GM18499 (cell line): ENCODE measurements around the gene MYT1.
"Not testable (repeated sequence)": the region's sequence is repeated elsewhere in the genome, so short reads cannot be mapped to it uniquely, and the experiment has no call there.

Source experiments
- ATAC-seq: cut with Tn5 transposase; IDR thresholded peaks from one replicate; pipeline ENCODE4 v1.9.1; 2021; ENCODE audit warnings: moderate number of reproducible peaks; ENCODE audit not compliant: insufficient read depth, unreplicated experiment

Gene MYT1

DNA sequence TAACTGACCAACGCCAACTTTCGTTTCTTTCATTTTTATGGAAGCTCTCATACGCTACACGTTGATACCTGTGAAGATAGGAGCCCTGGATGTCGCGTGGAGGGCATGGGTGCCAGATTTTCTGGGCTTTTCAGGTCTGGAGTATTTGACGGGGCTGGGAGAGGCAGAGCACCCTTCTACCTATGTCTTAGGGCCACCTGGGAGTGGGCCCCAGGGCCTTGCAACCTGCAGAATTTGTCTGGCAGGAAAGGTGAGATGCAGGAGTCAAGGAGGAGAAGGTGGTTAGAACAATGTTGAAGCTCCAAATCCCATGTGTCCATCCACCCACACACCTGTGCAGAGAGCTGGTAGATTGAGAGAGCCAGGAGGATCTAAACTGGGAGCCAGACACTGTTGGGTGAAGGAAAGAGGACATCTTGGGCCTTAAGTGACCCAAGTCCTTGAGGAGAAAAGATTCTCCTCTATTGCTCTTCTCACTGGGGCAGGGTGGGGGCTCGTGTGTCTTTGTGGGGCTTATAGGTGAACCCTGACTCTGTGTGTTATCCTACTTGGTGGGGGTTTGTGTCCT lies 63.9 kb downstream of the MYT1 start:
- ATAC-seq: no peak

DNA sequence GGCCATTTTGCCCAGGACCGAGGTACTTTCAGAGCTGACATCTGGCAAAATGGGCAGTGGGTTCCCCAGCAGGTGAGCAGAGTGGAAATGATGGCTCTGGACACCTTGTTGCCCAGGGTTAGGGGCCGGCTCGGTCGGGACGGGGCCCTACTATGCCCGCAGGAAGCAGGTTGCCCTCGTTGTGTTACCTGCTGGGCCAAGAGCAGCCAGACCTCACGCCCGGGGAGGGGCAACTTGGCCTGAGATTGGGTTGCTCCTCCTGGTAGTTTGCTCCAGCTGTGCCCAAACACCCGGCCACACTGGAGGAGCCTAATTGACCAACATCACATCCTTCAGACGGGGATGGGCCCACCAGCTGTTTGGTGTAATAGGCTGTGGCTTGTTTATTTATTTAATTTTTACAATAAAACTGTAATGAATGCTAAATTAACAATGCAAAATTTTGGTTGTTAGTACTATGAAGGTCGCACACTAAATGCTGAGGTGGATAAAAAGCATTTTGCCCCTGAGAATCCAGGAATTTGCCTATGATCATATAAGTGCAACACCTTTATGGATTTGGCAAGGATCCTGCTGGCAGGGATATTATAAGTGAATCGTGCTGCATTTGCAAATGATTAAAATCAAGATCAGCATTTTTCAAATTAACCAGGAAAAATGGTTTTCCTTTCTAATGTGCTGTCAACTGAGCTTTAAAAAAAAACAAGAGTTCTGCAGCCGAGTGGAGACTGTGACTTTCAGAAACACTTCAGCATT lies 64.7 kb downstream of the MYT1 start:
- no peak for ATAC-seq

- no peak for ATAC-seq
These were observed 65.3 kb downstream of the MYT1 start for GRCh38 chr20:64229507-64230061.

- no peak for ATAC-seq
These were observed 66.4 kb downstream of the MYT1 start for GRCh38 chr20:64230461-64231145.

GRCh38 chr20:64231621-64232550 lies 67.6 kb downstream of the MYT1 start:
- no peak for ATAC-seq

DNA sequence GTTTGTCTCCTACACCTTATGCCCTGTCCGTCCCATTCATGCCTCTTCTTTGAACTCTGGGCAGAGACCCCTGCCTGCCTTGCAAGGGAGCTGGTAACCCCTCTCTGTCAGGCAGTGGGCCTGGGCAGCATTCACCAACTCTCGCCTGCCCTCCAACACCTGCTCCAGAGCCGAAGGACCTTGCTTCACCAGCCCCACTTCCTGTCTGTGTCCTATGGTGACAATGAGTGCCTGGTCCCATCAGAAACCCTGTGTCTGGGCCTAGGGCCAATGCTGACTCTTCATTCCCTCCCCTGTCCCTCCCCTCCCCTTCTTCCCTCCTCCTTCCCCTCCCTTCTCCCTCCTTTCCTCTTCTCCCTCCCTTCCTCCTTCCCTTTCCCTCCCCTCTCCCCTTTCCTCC lies 68.5 kb downstream of the MYT1 start:
- ATAC-seq: no peak

GRCh38 chr20:64233725-64234124 lies 69.5 kb downstream of the MYT1 start:
- no peak for ATAC-seq

- ATAC-seq: no peak
These were observed 70.1 kb downstream of the MYT1 start for GRCh38 chr20:64234291-64234791.

DNA sequence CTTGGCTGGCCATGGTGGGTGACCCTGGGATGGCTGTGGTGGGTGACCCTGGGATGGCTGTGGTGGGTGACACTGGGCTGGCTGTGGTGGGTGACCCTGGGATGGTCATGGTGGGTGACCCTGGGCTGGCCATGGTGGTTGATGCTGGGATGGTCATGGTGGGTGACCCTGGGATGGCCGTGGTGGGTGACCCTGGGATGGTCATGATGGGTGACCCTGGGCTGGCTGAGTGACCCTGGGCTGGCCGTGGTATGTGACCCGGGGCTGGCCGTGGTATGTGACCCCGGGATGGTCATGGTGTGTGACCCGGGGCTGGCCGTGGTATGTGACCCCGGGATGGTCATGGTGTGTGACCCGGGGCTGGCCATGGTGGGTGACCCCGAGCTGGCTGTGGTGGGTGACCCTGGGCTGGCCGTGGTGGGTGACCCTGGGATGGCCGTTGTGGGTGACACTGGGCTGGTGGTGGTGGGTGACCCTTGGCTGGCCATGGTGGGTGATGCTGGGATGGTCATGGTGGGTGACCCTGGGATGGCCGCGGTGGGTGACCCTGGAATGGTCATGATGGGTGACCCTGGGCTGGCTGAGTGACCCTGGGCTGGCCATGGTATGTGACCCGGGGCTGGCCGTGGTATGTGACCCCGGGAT lies 70.8 kb downstream of the MYT1 start:
- ATAC-seq: not testable (repeated sequence)

- no peak for ATAC-seq
These were observed 72.2 kb downstream of the MYT1 start for GRCh38 chr20:64236137-64237088.

DNA sequence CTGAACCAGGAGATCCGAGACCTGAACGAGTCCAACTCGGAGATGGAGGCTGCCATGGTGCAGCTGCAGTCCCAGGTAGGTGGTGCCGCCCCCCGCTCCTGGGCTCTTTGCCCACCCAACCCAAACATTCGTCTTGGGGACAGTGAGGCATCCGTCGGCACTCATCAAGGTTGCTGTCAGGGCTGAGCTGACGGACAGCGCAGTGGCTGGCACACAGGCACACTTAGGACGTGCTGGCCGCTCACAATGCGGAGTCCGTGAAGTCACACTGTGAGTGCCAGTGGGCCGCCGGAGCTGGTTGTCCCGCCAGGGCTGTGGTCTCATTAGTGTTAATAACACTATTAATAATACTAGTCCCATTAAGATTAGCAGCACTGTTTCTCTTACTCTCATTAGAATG lies 73.1 kb downstream of the MYT1 start:
- no peak for ATAC-seq

DNA sequence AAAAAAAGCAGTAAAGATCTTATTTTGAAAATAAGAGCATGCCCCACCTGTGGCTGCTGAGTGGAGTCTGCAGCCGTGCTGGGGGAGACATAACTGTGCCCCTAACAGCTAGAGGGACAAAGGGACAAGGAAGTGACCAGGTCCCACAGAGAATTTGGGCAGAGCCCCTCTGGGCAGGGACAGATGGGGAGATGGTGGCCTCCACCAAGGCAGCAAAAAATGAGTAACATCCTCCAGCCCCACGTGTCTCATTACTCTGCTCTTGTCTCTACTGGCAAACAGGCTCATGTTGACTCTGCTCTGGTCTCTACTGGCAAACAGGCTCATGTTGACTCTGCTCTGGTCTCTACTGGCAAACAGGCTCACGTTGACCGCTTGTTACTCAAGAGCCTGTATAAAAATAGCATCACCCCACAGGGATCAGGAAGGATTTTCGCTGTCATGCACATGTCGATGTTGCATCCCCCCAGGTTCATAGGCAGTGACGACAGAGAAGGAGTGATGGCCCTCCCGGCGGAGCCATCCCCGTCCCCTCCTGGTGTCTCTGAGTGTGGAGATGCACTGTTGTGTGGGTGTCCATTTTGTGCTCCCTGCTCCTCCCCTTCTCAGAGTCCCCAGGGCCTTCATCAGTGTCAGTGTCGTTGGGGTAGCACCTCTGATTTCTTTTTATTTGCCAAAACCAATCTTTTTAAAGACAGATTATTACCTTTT lies 74.0 kb downstream of the MYT1 start:
- no peak for ATAC-seq

DNA sequence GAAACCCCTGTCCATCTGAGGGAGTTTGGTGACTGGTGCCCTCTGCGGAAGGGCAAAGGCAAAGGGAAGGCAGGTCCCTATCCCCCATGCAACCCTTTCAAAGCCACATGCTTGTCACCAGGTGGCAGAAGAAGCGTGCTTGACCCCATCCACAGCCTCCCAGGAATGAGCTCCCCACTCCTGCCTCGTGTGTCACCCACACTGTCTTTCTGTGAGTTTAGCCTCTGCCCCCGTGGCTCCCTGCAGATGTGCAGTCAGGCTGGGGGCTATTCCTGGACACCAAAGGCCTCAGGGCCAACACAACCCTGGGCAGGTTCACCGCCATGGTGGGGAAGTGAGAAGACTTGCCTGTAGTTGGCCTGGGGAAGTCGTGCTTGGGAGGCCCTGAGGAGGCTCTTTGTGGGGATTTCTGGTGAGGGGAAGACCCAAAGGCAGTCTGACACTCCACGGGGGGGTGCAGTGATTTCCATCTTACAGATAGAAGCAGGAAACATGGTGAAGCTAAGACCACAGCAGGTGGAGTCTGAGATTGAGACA lies 74.7 kb downstream of the MYT1 start:
- ATAC-seq: no peak

- ATAC-seq: no peak
These were observed 75.4 kb downstream of the MYT1 start for GRCh38 chr20:64239449-64240242.

- no peak for ATAC-seq
These were observed 76.2 kb downstream of the MYT1 start for GRCh38 chr20:64240243-64241015.

GRCh38 chr20:64241061-64241460 lies 76.8 kb downstream of the MYT1 start:
- no peak for ATAC-seq
